ENCODE measurements around the gene LRP2.

DNA sequence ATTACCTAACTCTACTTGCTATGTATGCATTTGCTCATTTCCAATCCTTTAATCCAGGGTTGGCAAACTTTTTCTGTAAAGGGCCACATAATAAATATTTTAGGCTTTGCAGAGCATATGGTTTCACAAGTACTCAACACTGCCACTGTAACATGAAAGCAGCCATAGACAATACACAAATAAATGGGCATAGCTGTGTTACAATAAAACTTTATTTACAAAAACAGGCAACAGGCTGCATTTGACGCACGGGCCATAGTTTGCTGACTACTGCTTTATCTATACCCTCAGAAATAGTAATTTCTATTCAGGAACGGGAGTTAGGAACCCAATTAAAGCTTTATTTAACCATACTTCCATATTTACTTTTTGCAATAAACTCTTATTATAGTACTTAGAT, 154.3 kb downstream of the LRP2 start:
- TF ChIP-seq EZH2 (IDR thresholded peaks at IDR 0.05; ENCODE audit: insufficient read depth, low read length): no peak
- TF ChIP-seq, protein P1, sequence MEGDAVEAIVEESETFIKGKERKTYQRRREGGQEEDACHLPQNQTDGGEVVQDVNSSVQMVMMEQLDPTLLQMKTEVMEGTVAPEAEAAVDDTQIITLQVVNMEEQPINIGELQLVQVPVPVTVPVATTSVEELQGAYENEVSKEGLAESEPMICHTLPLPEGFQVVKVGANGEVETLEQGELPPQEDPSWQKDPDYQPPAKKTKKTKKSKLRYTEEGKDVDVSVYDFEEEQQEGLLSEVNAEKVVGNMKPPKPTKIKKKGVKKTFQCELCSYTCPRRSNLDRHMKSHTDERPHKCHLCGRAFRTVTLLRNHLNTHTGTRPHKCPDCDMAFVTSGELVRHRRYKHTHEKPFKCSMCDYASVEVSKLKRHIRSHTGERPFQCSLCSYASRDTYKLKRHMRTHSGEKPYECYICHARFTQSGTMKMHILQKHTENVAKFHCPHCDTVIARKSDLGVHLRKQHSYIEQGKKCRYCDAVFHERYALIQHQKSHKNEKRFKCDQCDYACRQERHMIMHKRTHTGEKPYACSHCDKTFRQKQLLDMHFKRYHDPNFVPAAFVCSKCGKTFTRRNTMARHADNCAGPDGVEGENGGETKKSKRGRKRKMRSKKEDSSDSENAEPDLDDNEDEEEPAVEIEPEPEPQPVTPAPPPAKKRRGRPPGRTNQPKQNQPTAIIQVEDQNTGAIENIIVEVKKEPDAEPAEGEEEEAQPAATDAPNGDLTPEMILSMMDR (IDR thresholded peaks at IDR 0.05; ENCODE audit: insufficient read depth, low read depth, low read length): no peak

All from astrocyte (in vitro differentiated cells and primary cell).